Cerebellar nuclear complex (tissue), 1 donor: ENCODE measurements around the gene C6orf89.
"Not testable (repeated sequence)": the region's sequence is repeated elsewhere in the genome, so short reads cannot be mapped to it uniquely, and the experiment has no call there.

Experiments used
- DNase-seq, 2 experiments: peaks; one replicate each; lab custom pipeline; 2025; lab: John Stamatoyannopoulos, UW

The C6orf89 gene

DNA sequence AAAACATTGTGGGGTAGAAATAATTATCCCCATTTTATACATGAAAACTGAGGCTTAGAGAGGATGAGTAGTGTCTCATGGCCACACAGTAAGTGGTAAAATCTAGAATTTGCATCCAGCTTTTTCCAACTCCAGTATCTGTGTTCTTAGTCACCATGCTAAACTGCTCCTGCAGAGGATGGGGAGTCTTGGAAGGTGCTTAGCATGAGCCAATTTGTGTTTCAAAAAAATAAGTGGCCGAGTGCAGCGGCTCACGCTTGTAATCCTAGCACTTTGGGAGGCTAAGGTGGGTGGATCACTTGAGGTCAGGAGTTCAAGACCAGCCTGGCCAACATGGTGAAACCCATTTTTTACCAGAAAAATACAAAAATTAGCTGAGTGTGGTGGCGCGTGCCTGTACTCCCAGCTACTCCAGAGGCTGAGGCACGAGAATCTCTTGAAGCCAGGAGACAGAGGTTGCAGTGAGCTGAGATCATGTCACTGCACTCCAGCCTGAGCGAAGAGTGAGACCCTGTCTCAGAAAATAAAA lies 2.4 kb downstream of the C6orf89 start:
- DNase-seq = no peak

DNA sequence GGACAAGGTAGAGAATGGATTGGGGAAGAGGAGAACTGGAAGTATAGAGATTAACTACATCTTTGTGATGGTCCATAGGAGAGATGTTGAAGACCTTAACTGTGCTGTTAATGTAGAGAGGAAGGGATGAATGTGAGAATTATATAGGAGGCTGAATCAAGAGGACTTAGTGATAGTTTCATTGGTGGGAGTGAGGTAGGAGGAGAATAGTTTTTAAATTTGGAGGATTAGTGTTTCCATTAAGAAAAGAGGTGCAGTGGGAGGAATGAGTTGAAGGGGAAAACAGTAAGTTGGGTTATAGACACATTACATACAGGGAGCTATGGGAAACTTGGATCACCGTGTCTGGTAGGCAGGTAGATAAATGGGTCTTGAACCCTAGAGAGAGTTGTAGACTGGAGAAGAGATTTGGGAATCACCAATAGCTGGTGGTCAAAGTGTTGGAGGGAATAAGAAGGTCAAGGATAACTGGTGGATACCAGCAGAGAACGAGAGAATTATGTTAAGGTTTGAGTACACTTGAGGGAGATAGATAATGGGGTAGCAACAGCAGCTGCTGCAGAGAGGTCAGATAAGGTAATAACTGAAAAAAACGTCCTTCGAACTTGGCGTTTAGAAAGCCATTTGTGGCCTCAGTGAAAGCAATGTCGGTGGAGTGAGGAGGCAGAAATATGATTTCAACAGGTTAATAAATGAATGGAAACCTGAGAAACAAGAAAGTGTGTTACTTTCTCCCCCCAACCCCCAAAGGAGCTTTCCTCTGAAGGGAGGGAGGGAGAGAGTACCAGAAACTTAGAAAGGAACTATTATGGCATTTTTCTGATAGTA lies 3.1 kb downstream of the C6orf89 start:
- no peak for DNase-seq

DNA sequence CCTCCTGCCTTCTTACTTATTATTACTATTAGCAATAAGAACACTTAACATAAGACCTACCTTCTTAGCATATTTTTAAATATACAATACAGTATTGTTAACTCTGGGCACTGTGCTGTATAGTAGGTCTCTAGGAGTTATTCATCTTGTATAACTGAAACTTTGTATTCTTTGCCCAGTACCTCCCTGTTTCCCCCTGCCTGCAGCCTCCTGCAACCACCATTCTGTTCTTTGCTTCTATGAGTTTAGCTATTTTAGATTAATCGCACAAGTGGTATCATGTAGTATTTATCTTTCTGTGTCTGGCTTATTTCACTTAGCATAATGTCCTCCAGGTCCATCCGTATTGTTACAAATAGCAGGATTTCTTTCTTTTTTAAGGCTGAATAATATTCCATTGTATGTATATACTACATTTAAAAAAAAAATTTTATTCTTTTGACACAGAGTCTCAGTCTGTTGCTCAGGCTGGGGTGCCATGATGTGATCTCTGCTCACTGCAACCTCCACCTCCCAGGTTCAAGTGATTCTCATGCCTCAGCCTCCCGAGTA lies 4.4 kb downstream of the C6orf89 start:
- no peak for DNase-seq

DNA sequence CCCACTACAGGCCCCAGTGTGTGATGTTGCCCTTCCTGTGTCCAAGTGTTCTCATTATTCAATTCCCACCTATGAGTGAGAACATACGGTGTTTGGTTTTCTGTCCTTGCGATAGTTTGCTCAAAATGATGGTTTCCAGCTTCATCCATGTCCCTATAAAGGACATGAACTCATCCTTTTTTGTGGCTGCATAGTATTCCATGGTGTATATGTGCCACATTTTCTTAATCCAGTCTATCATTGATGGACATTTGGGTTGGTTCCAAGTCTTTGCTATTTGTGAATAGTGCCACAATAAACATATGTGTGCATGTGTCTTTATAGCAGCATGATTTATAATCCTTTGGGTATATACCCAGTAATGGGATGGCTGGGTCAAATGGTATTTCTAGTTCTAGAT lies 5.4 kb downstream of the C6orf89 start:
- not testable (repeated sequence) for DNase-seq

DNA sequence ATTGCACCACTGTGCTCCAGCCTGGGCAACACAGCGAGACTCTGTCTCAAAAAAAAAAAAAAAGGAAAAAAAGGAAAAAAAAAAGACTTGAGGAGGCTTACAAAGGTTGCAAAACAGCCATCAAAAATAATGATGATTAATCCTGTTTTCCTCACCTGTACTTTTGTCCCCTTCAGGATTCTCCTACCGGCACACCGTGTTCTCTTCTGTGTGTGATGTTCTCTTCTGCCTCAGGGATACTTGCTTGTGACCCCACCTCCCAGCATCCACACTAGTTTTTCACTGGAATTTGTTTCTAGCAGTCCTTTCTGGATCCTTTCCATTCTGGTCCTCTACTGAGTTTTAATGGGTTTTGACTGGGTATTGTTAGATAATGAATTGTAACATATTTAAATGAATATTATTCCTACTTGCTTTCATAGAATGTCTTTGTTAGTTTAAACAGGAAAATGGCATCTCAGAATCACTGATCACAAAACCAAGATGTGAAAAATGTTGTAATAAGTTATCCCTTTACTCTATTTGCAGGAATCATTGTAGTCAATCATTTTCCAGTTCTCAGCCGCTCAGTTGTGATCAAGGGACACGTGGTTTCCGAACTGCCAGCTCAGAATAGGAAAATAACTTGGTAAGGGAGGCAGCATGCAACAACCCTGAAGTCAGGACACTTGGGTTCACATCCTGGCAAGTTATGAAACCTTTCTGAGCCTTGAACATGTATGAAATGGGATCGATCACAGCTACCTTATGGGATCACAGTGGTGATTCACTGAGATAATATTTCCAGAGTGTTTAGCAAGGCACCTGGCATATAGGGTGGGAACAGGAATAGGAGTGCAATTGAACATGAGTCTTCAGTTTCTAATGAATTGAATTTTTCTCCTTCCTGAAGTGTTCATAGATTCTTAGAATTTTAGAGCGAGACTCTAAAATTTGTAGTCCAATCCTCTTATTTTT lies 8.5 kb downstream of the C6orf89 start:
- DNase-seq = no peak

DNA sequence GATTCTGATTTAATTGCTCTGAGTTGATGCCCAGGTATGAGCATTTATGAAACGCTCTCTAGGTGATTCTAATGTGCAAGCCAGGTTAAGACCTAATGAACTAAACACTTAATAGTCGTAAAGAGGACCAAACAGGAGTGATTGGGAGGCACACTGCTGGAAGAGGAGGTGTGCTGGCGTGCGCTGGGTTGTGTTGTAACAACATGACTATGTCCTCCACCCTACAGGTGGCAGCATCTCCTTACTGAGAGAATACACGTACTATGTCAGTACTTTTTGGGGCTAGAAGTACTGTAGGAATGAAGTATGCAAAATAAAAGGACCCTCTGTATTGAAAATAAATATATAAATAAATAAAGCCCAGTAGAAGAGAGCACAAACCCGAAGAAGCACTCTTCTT lies 11.9 kb downstream of the C6orf89 start:
- no peak for DNase-seq

DNA sequence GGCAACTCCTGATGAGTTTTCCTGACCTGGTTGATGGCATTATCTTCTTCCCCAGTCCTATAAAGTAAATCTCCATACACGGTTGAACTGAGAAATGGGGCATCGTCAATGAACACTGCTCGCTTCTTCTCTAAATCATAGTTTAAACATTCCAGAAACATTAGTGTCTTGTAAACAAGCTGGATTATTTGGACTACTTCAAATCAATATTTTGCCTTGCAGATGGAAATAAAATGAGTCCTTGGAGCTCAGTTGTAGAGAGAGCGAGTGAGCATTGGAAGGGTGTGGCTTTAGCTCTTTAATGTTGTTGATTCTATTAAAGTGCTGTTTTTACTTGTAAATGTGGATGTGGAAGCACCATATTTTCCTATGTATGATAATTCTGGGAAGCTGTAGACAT lies 18.4 kb downstream of the C6orf89 start:
- DNase-seq = no peak

DNA sequence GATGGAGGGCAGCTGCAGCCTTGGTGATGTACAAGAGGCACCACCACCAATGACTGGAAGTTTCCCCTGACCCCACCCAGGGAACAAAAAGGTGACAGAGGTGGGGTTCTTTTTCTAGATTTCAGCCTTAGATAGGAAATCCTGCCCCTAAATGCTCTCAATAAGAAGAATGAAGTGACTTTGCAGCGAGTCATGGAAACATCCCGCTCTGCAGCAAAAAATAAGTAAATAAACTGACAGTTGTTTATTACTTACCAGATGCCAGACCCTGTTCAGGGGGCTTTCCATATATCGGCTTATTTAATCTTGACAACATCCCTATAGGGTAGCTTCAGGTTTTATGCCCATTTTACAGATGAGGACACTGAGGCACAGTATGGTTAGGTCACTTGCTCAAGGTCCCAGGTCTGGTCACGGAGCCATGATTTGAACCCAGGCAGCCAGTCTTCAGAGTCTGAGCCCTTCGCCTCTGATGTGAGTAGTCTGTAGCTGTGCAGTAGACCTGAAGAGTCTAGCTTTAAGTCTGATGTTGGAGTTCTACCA lies 19.2 kb downstream of the C6orf89 start:
- DNase-seq = no peak

DNA sequence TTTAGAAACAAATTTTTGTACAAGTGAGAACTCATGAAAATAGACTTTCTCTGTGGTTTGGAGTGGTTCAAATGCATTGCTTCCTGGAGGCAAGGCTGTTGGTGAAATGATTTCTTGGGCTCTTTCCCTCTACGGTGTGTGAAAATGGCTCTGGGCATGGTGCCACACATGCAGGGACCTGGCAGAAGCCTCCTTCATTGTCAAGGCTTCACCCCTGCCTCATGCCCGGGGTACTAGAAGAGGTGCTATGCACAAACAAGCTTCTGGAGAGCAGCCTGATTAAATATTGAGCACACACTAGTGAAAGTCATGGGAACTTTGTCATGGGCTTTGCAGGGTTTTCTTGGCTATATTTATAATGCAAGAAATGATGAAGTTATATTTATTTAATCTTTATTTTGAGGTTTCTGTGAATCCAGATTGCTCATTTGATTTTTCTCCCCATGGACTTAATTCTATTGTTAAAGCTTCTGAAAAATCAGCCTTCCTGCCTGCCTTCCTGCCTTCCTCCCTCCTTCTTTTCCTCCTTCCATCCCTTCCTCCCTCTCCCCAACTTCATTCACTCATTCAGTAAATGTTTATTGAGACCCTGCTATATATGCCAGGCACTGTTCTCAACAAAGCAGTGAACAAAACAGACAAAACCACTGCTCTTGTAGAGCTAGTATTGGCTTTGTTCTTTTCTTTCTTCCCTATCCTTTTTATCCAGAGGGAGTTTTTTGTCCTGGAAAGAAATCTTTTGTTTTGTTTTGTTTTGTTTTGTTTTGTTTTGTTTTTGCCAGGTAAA lies 21.0 kb downstream of the C6orf89 start:
- peak in 1 of 2 experiments; percentile 41 for DNase-seq

DNA sequence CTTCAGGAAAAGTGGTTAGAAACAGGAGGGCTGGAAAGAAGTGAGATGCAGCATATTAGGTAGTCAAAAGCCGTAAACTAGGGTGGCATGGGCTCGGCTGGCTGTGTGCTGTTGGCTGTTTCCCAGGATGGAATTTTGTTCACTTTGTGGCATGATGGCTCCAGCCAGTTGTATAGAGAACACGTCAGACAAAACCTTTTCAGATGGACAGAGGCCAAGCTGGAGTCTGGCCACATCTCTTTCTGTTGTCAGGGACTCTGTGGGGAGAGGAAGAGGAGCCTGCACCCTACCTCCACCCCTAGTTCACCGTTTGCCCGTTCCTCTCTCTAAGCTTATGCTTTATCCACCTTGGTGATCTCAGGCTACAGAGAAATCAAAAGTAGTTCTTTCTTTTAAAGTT lies 22.0 kb downstream of the C6orf89 start:
- DNase-seq = no peak

DNA sequence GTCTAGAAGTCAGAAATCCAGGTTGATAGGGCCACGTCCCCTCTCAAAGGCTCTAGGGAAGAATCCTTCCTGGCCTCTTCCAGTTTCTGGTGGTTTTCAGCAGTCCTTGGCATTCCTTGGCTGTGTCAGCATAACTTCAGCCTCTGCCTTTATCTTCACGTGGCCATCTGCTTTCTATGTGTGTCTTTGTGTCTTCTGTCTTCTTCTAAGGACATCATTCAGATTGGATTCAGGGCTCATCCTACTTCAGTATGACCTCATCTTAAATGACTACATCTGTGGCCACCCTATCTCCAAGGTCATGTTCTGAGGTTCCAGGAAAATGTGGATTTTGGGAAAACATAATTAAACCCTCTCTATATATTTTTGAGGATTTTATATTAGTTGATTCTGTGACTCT lies 23.0 kb downstream of the C6orf89 start:
- DNase-seq = no peak

DNA sequence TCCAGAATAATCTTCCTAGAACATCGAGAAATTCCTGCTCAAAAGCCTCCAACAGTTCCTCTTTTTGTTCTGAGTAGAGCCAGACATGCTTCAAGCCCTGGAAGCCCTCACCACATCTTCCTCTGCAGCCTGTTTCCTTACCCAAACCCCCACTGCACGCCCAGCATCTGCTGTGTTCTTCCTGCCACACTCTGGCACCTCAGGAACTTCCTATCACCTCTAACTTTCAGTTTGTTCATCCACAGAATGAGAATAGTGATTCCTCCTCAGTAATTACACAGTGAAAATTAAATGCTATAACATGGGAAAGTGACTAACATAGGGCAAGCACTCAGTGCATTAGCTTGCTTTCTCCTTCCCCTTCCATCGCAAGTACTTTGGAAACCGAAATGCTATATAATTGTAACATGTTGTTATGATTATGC lies 26.3 kb downstream of the C6orf89 start:
- no peak for DNase-seq

DNA sequence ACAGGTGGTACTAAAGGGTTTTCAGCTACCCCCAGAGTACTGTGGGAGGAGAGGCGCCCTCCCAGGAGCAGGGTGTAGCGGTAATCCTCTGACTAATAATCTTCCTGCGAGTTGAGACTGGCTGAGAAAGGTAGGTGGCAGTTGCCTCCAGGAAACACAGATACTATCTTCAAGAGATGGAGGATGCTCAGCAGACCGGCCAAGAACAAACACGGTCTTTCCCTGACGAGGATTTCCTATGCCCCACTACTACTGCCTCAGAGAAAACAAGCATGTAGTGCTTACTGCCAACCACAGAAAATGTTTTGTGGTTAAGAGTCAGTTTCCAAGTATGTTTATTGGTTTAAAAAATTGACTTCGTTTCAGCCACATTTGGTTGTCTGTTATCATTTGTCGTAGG lies 26.8 kb downstream of the C6orf89 start:
- no peak for DNase-seq

DNA sequence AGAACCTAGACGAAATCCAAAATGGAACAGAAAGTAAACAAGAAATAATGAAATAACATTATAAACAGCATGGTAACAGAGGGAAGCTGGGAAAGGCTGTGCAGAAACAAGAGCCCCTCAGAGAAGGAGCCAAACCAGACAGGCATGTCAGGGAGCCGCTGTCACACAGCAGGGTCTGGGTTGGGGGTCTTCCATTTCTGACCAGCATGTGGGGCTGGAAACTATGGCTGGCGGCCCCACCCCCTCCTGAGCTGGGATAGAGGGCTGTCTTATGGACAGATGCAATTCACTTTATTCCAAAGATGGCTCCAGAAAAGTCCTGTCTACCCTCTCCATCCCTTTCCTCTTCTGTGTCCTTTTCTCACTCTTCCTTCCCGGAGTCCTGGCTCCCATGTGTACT lies 27.3 kb downstream of the C6orf89 start:
- DNase-seq = no peak

DNA sequence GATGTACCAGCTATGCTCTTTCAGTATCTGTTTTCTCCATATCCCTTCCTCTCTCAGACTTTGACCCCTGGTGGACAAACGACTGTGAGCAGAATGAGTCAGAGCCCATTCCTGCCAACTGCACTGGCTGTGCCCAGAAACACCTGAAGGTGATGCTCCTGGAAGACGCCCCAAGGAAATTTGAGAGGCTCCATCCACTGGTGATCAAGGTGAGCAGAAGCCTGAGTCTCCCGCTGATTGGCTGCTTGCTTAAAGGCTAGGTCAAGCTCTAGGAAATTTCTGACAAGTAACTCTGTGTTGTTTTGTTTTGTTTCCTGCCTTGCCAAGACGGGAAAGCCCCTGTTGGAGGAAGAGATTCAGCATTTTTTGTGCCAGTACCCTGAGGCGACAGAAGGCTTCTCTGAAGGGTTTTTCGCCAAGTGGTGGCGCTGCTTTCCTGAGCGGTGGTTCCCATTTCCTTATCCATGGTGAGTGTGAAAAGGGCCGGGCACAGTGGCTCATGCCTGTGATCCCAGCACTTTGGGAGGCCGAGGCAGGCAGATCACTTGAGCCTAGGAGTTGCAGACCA lies 28.6 kb downstream of the C6orf89 start:
- no peak for DNase-seq

DNA sequence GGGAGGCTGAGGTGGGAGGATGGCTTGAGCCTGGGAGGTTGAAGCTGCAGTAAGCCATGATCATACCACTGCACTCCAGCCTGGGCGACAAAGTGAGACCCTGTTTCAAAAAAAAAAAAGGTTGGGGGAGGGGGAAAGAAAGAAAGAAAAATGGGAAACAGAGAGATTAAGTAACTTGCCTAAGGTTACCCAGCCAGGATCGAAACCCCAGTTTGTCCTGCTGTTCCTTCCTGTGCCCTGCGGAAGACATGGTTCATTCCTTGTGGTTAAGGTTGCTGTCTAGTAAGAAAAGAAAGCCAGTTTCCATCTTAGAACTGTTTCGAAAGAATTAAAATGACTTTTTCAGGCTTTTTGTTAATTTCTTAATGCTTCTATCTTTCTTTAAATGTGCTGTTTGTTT lies 29.8 kb downstream of the C6orf89 start:
- no peak for DNase-seq

DNA sequence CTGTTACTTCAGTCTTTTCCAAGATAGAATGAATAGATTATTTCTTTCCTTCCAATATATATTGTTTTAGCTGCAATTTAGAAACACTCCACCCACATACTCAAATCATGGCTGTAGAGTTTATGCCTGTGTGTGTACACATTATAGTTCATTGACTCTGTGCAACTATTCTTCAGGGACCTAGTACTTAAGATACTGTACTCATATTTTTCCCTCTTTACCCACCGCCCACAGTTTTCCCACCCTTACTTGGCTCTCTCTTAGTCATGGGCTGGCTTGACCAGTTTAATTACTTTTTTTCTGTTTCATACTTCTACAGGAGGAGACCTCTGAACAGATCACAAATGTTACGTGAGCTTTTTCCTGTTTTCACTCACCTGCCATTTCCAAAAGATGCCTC lies 30.4 kb downstream of the C6orf89 start:
- no peak for DNase-seq

DNA sequence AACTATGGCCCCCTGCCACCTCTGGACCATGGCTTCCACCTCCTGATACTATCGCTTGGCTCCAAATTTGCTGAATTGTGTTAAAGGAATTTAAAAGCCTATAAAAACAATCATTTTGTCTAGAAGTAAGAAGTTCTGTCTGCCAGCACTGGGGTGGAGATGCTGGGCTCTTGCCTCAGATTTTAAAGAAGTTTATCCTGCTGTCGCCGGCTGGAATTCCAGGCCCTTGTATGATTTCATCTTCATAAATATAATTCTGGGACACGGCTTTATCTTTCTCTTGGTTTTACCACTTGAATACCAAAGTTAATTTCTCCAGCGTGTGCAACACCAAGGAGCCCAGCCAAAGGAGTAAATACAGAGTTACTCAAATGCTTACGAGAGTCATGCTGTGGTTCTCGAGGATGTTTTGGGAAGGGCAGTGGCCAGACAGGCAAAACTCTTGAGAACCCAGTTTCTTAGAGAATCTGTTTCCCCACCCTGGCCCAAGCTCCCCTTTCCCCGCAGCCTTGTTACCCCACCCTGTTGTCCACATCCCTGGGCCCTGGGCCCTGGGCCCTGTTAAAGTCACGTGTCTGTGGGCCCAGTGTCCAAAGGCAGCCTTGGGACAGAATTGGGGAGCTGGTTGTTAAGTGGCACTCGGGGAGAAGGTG lies 31.9 kb downstream of the C6orf89 start:
- DNase-seq = no peak

DNA sequence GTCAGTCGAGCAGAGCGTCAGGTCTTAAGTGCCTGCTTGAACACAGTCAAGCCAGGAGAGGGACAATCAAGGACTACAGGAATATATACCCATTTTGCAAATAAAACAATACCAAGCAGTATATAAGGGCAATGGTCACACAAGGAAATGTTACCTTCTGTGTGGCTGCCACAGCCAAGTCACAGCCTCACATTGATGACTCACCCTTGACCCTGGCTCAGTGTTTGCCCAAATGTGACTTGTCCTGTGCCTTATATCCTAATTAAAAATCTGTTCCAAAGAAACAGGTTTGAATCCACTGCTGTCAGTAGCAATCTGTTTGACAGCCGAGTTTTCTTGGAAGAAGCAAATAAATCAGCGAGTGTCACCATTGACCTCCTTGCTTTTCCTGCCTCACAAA lies 34.3 kb downstream of the C6orf89 start:
- no peak for DNase-seq

DNA sequence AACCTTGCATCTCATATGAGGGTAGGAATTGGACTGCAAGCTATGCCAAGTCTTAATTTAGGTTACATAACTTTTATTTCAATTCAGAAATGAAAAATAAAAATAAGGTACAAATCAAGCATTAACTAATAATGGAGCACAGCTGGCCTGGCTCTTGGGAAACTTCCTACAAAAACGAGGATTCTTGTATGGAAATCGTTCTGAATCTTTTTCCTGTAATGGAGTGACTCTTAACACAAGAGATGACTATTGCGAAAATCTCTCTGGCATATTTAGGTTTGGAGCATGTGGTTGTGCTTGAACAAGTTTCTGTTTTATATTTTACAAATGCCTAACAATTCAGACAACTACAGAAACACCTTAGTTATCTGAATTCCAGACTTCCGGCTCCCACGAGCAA lies 34.8 kb downstream of the C6orf89 start:
- no peak for DNase-seq
